B cell (primary cell): ENCODE results near the gene SF1.

ENCODE experiments used
- EZH2 ChIP-seq: IDR thresholded peaks from 2 replicates; pipeline ENCODE4 v1.6.1; 2012; ENCODE audit warnings: borderline replicate concordance, low read depth, mild to moderate bottlenecking, moderate library complexity, low read length; ENCODE audit not compliant: insufficient read depth, poor library complexity, severe bottlenecking
- TF ChIP-seq, protein P1 (sequence below): fragments of 200-600 bp; IDR thresholded peaks from one replicate; pipeline ENCODE4 v1.8.0; 2022; ENCODE audit warnings: antibody characterized with exemption, mild to moderate bottlenecking

DNA sequence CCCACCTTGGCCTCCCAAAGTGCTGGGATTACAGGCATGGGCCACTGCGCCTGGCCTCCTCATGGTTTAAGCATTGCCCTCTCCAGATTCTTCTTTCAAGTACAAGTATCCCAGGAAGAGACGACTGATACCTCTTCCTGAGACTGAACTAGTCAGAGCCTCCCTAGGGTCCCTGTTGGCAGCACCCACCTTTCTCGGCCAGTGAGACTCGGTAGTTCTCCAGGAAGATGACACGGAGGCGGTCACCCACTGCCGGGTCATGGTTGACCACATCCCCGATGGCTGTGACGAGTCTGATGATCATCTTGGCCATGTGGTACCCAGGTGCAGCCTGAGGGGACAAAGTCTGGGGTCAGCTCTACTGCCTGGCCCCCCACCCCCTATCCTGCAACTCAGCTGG, 27.2 kb downstream of the SF1 start:
- no peak for TF ChIP-seq EZH2
- TF ChIP-seq, protein P1, sequence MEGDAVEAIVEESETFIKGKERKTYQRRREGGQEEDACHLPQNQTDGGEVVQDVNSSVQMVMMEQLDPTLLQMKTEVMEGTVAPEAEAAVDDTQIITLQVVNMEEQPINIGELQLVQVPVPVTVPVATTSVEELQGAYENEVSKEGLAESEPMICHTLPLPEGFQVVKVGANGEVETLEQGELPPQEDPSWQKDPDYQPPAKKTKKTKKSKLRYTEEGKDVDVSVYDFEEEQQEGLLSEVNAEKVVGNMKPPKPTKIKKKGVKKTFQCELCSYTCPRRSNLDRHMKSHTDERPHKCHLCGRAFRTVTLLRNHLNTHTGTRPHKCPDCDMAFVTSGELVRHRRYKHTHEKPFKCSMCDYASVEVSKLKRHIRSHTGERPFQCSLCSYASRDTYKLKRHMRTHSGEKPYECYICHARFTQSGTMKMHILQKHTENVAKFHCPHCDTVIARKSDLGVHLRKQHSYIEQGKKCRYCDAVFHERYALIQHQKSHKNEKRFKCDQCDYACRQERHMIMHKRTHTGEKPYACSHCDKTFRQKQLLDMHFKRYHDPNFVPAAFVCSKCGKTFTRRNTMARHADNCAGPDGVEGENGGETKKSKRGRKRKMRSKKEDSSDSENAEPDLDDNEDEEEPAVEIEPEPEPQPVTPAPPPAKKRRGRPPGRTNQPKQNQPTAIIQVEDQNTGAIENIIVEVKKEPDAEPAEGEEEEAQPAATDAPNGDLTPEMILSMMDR = no peak
